ENCODE data around the gene DYNC2H1.

- TF ChIP-seq FOXM1 (IDR thresholded peaks at IDR 0.05; ENCODE audit: borderline replicate concordance) (no peak), FOXA1 (IDR thresholded peaks at IDR 0.05) (no peak), BHLHE40 (IDR thresholded peaks at IDR 0.05; ENCODE audit: borderline replicate concordance) (no peak)
Measured at GRCh38 chr11:103322821-103323220, 213.6 kb downstream of the DYNC2H1 start.

Data from HEK293T (cell line).